HepG2 (cell line): ENCODE data around the gene GNG3. TPM values are rescaled to one million over a fixed set of nuclear protein-coding genes. Genes with fewer than 3 reads are reported as not detected.

Source experiments
- BATF2 ChIP-seq: sonication (generic); formaldehyde crosslinking; IDR thresholded peaks from 2 replicates; pipeline ENCODE4 v1.8.0; 2022; ENCODE audit warnings: mild to moderate bottlenecking, missing genetic modification reagents, moderate library complexity
- BRCA1 ChIP-seq: sonication (generic); formaldehyde crosslinking; IDR thresholded peaks from 2 replicates; pipeline ENCODE4 v1.4.0; 2020; ENCODE audit warnings: missing genetic modification reagents
- DNMT1 ChIP-seq: sonication (generic); formaldehyde crosslinking; IDR thresholded peaks from 2 replicates; pipeline ENCODE4 v1.5.1; 2020; ENCODE audit warnings: mild to moderate bottlenecking, missing genetic modification reagents
- GMEB2 ChIP-seq: IDR thresholded peaks from 2 replicates; pipeline ENCODE4 v1.6.1; 2016; ENCODE audit warnings: missing biosample characterization, missing genetic modification reagents, low read depth
- HOMEZ ChIP-seq: IDR thresholded peaks from 2 replicates; pipeline ENCODE4 v1.6.1; 2016; ENCODE audit warnings: low read depth
- NR1H2 ChIP-seq: sonication (generic); formaldehyde crosslinking; IDR thresholded peaks from 2 replicates; pipeline ENCODE4 v1.8.1; 2022; ENCODE audit warnings: low read depth, missing genetic modification reagents, borderline replicate concordance
- POGZ ChIP-seq: sonication (generic); formaldehyde crosslinking; IDR thresholded peaks from 2 replicates; pipeline ENCODE4 v1.4.0; 2020; ENCODE audit warnings: mild to moderate bottlenecking, missing genetic modification reagents
- PRDM4 ChIP-seq: sonication (generic); formaldehyde crosslinking; IDR thresholded peaks from 2 replicates; pipeline ENCODE4 v1.9.0; 2021; ENCODE audit warnings: missing genetic modification reagents, borderline replicate concordance
- PRPF4 ChIP-seq: fragments of 200-400 bp; formaldehyde crosslinking; IDR thresholded peaks from 2 replicates; pipeline ENCODE4 v1.6.1; 2016; ENCODE audit warnings: low read length, low read depth; ENCODE audit not compliant: poor library complexity, severe bottlenecking
- RFXAP ChIP-seq: sonication (generic); formaldehyde crosslinking; IDR thresholded peaks from 2 replicates; pipeline ENCODE4 v1.4.0; 2020; ENCODE audit warnings: missing genetic modification reagents, borderline replicate concordance
- SETDB1 ChIP-seq: sonication (generic); formaldehyde crosslinking; IDR thresholded peaks from 2 replicates; pipeline ENCODE4 v1.5.1; 2020; ENCODE audit warnings: missing genetic modification reagents, mild to moderate bottlenecking, borderline replicate concordance
- ZNF136 ChIP-seq: sonication (generic); formaldehyde crosslinking; IDR thresholded peaks from 2 replicates; pipeline ENCODE4 v1.8.1; 2022; ENCODE audit warnings: low read depth, mild to moderate bottlenecking, moderate library complexity, missing genetic modification reagents
- ZNF138 ChIP-seq: sonication (generic); formaldehyde crosslinking; IDR thresholded peaks from 2 replicates; pipeline ENCODE4 v1.5.0; 2020; ENCODE audit warnings: mild to moderate bottlenecking, low read depth, missing genetic modification reagents
- ZNF256 ChIP-seq: sonication (generic); formaldehyde crosslinking; conservative IDR thresholded peaks from 2 replicates; pipeline ENCODE4 v1.4.0; 2020; ENCODE audit warnings: missing genetic modification reagents
- ZNF292 ChIP-seq: sonication (generic); formaldehyde crosslinking; IDR thresholded peaks from 2 replicates; pipeline ENCODE4 v1.8.1; 2022; ENCODE audit warnings: mild to moderate bottlenecking, low read depth, missing genetic modification reagents, borderline replicate concordance
- ZNF296 ChIP-seq: sonication (generic); formaldehyde crosslinking; conservative IDR thresholded peaks from 2 replicates; pipeline ENCODE4 v1.5.0; 2020; ENCODE audit warnings: mild to moderate bottlenecking, missing genetic modification reagents
- ZNF615 ChIP-seq: sonication (generic); formaldehyde crosslinking; IDR thresholded peaks from 2 replicates; pipeline ENCODE4 v1.5.0; 2020; ENCODE audit warnings: mild to moderate bottlenecking, missing genetic modification reagents, borderline replicate concordance
- ZNF687 ChIP-seq: sonication (generic); formaldehyde crosslinking; IDR thresholded peaks from 2 replicates; pipeline ENCODE4 v1.5.1; 2020; ENCODE audit warnings: mild to moderate bottlenecking, missing genetic modification reagents, moderate library complexity
- polyA plus RNA-seq, 8 experiments: library from polyadenylated mRNA; depleted of rRNA in 3 of 8; stranded (reverse) in 7 of 8; unstranded in 1 of 8; fragments of >200 nt; fragmentation: Illumina TruSeq in 4 of 8; extraction: Trizol in 4 of 8; gene quantifications; 2 replicates each; pipeline versions ENCODE4 v1.2.1 to v1.2.3, GENCODE V29; 2011 to 2016; ENCODE audit warnings: low read depth in 4 of 8, missing spikeins in 1 of 8, mixed read lengths in 1 of 8; ENCODE audit not compliant: insufficient read depth in 1 of 8
- total RNA-seq, 5 experiments: library from RNA; depleted of rRNA; stranded (reverse); fragments of >200 nt; fragmentation: Illumina TruSeq; extraction: Trizol; gene quantifications; 2 replicates each; pipeline ENCODE4 v1.2.3, GENCODE V29; 2016; ENCODE audit warnings: low read depth in 1 of 5

GNG3 gene
- total and polyA plus RNA-seq, 2 of the 13 experiments (the other 11 are each of a cell fraction or from before 2014, with no cell fraction given): not detected

GRCh38 chr11:62726156-62726914 is 18.9 kb downstream of the GNG3 start (continued):
- TF ChIP-seq SETDB1 (CRISPR knock-in tag) (no peak), NR1H2 (CRISPR knock-in tag) (0 out of 2 replicates have a peak, but pooled peaks have one; percentile 19), ZNF138 (CRISPR knock-in tag) (peak; percentile 29; the same call in 1 of the 2 replicates), ZNF136 (no peak), ZNF296 (CRISPR knock-in tag) (0 out of 2 replicates have a peak, but pooled peaks have one; percentile 1), RFXAP (CRISPR knock-in tag) (no peak), BATF2 (CRISPR knock-in tag) (no peak), DNMT1 (CRISPR knock-in tag) (no peak), GMEB2 (CRISPR knock-in tag) (no peak), ZNF687 (no peak), ZNF292 (CRISPR knock-in tag) (no peak), BRCA1 (CRISPR knock-in tag) (no peak), PRPF4 (no peak), HOMEZ (CRISPR knock-in tag) (no peak), POGZ (CRISPR knock-in tag) (no peak), PRDM4 (CRISPR knock-in tag) (no peak), ZNF615 (CRISPR knock-in tag) (no peak), ZNF256 (CRISPR knock-in tag) (no peak)
